Measurements from ENCODE around the gene FLT3LG.
"Not testable (repeated sequence)": the region's sequence is repeated elsewhere in the genome, so short reads cannot be mapped to it uniquely, and the experiment has no call there.

FLT3LG gene

DNA sequence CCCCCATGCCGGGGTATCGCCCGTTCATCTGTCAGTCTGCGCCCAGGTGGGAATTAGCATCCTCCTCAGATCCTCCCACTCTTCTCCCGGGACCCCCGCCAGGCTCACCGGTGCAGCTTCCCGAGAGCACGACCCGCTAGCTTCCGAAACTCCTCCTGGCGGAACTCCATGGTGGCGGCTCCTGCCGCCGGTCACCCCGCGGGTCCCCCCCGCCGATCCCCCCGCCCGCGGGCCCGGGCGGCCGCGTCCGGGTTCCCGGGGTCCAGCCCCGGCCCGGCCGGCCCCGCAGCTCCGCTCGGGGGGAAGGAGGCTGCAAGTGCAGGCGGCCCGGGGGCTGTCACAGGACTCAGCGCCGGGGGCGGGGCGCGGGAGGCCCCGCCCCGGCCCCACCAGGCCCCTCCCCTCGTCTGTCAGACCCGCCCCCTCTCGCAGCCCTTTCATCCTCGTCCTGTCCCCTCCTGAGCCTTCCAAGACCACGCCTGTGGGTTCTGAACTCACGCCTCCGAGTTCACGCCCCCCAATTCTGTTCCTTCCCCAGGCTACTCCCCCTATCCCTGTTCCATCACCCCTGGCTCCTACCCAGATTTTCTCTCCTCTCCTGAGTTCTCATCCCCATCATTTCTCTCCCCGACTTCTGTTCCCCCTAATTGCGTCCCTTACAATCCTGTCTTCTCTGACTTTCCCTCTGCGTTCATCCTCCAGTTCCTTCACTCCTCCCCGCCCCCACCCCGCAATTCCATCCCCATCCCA lies 32.6 kb upstream of the FLT3LG start, which contains the start of gene SLC17A7:
SLC17A7 (minus strand) TSS at position 318 of the 750 bp plus-strand sequence; CDS start at position 170, 148 bp downstream.
- no peak for DNase-seq

DNA sequence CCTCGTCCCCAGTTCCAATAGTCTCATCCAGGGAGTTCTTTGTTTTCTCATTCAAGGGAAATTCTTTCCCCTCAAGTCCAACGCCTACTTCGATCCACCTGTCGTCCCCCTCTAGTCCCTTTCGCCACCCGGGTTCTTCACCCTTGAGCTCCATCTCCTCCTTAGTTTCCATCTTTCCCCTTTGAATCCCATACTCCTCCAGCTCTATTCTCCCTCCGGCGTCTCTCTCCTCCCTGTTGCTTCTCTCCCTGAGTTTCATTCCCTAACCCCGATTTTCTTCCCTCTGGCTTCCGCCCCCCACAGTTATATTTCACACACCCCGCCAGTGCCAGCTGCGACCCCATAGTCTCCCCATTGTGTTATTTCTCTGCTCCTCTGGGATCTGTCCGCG lies 32.1 kb upstream of the FLT3LG start:
- DNase-seq = no peak

DNA sequence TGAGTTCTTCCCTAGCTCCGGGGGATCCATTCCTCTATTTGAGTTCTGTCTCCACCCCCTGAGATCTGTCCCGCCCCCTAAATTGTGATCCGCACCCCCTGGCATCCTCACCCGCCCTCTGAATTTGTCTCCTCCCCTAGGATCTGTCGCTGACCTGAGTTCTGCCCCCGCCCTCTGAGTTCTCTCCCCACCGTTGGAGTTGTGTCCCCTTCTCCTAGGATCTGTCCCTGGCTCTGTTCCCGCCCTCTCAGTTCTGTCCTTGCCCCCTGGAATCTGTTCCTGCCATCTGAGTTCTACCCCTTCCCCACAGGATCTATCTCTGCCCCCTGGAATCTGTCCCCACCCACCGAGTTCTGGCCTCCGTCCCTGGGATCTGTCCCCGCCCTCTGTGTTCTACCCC lies 31.7 kb upstream of the FLT3LG start:
- DNase-seq = no peak

DNA sequence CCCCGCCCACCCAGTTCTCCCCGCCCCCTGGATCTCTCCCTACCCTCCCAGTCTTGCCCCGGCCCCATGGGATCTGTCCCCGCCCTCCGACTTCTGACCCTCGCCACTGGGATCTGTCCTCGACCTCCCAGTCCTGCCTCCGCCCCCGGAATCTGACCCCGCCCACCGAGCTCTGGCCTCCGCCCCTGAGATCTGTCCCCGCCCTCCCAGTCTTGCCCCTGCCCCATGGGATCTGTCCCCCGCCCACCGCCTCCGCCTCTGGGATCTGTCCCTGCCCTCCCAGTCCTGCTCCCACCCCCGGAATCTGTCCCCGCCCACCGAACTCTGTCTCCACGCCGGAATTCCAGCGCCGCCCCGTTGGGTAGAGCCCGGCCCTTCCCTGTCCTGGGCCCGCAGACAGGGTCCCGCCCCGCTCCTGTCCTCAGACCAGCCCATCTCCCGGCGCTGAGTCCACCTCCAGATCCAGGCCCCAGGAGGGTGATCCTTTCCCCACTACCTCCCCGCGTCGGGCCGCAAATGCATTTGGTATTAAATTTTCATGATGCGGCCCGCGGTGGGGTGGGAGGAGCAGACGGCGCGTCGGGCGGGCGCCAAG lies 31.1 kb upstream of the FLT3LG start:
- no peak for DNase-seq

DNA sequence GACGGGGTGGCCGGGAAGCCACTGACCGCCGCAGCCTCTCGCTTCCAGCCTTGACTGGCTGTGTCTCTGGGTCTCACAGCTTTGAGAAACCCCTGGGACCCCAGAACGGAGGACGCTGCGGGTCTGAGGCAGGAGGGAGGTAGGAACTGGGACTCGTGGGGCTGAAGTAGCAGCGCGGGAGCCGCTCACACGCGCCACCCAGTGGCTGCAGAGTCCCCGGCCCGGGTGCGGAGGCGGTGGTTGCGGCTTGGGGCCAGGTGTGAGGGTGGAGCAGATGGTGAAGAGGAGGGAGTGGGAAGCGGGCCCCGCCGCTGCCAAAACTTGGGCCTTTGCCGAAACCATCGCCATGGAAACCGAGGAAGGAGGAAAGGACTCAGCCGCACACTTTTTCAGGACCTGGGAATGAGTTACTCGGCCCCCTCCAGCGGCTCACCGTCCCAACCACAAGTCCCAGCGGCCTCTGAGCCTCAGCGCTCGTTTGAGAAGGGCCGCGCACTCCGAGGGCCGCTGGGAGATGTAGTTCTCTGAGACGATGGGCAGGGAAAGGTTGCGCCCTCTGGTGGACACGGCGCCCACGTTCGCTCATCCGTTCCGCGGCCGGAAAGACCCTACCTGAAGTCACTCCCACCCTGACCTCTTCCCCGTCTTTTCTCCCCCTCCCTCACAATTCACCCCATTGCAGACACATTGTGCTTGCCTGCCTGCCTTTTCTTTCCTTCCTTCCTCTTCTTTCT lies 30.5 kb upstream of the FLT3LG start:
- DNase-seq = peak; percentile 84

DNA sequence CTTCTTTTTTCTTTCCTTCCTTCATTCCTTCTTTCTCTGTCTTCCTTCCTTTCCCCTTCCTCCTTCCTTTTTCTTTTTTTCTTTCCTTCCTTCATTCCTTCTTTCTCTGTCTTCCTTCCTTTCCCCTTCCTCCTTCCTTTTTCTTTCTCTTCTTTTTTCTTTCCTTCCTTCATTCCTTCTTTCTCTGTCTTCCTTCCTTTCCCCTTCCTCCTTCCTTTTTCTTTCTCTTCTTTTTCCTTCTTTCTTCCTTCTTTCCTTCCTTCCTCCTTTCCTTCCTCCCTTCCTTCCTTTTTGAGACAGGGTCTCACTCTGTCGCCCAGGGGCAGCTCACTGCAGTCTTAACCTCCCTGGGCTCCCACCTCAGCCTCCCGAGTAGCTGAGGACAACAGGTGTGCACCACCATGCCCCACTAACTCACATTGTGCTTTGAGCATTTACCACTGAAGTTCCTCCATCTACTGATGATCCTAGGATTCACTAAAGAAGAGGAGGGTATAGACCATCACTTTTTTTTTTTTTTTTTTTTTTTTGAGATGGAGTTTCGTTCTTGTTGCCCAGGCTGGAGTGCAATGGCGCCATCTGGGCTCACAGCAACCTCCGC lies 29.8 kb upstream of the FLT3LG start:
- not testable (repeated sequence) for DNase-seq

DNA sequence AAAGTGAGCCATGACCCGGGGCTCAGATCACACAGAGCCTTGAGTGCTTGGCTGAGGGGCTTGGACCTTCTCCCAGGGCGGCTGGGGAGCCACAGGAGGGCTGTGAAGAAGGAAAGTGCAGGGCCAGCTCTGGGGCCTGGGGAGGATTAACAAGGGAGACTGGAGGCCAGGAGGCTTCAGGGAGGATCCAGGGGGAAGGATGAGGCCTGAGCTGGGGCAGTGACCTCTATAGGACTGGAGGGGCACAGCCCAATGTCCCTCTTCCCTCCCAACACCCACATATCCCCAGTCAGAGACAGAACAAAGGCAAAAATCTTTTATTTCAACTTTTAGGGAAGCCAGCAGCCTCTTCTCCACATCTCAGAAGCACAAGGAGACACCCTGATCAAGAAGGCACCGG lies 28.0 kb upstream of the FLT3LG start:
- no peak for DNase-seq

DNA sequence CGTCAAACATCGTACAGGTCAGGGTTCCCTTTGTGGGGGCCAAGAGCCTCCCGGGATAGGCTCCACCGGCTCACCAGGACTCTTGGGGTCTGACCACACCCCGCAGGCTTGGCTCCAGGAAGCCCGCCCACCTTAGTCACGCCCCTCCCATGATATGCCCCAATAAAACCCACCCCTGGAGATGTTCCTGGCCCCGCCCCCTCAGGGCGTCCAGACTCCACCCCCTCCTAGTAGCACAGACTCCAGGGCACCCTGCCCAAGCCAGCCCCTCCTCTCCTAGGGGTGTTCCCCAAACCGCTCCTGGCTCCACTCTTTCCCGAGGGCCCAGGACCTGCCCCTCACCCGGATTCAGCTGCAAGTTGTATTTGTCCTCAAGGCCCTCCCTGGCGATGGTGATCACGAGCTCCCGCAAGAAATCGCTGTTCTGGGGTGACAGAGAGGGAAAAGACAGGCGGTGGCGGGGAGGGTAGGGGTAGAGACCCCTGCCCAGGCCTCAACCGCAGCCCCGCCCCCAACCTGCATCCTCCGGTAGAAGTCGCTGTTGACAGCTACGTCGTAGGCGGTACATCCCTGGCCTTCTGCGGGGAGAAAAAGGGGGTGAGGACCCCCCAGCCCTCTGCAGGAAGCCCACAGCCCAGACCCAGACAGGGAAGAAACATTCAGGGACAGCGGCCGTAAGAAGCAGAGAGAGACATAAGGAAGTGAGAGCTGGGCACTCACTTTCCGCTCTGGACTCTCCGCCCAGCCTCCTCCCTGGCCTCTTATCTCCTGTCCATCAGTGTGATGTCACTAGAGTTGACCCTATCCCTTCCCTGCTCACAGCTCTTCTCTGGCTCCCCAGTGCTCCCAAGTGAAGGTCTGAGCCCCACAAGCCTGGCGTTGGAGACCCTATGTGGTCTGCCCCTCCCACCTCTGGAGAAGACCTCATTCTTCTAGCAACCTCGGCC lies 26.3 kb upstream of the FLT3LG start:
- DNase-seq = no peak

DNA sequence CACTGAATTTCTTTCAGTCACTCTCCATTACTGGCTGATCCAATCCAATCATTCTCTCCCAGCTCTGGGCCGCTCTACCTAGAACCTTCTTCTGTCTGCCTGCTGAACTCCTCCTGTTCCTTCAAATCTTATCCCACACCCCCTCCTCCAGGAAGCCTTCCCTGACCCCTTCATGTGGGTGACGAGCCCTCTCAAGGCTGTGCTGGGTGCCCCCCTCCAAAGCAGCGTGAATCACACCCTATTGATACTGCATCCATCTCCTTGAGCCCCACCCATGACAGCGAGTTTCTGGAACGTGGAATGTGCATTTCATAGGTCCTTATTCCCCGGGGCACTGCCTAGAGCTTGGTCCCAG lies 25.6 kb upstream of the FLT3LG start:
- no peak for DNase-seq

DNA sequence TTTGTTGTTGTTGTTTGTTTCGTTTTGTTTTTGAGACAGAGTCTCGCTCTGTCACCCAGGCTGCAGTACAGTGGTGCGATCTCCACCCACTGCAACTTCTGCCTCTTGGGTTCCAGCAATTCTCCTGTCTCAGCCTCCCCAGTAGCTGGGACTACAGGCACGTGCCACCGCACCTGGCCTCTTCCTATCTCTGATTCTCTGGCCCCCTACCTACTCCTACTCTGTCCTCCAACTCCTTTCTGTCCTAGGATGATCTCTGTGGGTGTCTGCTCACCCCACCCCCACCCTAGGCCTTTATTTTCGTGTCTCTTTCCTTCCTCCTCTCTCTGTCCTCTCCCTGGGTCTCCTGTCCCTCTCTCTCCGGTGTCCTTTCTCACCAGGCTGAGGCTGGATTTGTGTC lies 23.6 kb upstream of the FLT3LG start:
- no peak for DNase-seq

DNA sequence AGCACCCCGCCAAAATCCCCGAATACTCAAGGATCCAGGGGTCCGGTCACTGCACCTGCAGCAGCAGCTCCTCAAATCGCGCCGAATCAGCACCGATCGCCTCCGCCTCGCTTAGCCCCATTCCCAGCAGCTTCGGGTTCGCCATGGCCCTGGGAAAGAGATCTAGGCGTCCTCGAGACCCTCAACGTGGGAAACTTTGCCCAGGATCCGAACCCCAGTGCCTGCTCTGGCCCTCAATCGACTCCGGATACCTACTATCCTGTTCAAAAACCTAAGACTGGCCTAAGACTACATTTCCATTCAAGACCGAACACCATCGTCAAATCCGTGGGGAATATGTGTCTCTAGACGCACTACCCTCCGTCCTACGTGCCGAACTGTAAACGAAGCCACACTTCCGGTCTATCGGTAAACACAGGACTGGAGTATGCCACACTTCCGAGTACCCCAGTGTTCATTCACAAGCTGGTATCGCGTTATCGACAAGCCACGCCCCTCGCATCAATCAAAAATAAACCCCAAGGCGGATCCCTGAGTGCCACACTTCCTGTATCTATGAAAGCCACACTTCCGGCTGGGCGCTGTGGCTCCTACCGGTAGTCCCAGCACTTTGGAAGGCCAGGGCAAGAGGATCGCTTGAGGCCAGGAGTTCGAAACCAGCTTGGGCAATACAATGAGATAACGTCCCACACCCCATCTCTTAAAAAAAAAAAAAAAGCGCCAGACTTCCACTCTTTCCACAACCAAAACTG lies 22.4 kb upstream of the FLT3LG start, which contains the start of gene PIH1D1:
PIH1D1 (minus strand) TSS at position 385 of the 752 bp plus-strand sequence; CDS start at position 145, 240 bp downstream.
- peak; percentile 96 for DNase-seq

DNA sequence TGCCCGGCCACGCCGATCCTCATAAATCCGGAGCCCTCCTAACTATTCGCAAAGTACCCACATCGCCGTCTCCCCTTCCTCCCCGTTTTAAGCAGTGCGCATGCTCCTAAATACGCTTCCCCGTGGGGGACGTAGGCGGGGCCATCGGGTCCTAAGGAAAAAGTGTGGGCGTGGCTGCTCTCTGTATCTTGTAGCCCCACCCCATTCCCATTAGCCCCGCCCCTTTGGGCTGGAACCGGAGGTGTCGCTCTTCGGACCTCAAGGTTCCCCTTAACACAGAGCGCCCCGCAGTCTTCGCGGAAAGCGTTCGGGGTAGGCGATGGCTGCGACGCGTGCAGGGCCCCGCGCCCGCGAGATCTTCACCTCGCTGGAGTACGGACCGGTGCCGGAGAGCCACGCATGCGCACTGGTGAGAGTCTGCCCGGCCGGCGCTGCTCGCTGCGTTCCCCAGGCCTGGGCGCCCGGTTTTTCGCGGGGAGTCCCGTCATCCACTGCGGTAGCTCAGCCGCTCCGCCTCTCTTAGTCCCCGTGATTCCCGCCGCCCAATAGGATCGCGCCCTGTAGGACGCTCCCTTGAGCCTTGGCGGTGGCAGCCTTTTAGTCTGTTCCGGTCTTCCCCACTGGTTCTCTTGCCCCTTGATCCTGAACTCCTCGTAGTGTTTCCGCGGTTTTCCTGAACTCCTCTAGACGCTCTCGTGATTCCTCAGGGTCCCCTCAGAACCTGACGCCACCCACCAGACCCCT lies 20.8 kb upstream of the FLT3LG start, which contains the start of gene ALDH16A1:
ALDH16A1 (plus strand) TSS at position 213 of the 744 bp plus-strand sequence; CDS start at position 320, 107 bp downstream.
- peak; percentile 92 for DNase-seq

DNA sequence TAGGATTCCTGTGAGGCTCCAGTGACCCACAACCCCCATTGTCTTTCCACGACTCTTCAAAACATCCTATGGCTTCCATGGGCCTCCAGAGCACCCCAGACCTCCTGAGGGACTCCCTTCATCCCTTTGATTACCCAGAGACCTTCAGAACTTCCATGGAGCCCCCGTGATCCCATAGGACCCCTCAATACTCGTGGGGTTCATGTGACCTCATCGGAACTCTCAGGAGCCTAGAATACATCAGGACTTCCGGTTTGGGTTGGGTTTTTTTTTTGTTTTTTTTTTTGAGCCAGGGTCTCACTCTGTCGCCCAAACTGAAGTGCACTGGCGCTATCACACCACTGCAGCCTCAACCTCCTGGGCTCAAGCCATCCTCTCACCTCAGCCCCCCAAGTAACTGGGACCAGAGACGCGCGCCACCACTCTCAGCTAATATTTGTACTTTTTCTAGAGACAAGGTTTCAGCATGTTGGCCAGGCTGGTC lies 20.2 kb upstream of the FLT3LG start:
- DNase-seq = no peak

DNA sequence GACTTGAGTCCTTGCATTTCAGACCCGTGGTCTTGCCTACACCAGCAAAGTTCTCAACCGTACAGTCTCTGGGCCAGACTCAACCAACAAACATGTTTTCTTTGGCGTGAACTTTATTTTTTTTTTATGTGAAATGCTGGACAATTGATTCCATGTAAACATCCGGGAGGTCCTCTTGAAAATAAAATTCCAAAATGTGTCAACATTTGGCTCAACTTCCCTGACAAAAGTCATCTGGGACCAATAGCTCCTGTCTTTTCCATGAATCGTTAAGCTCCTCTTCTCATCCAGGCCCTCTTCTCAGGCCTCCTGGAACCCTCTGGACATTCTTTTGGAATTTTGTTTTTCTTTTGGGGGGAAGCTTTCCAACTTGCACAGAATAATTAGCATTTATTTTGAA lies 18.2 kb upstream of the FLT3LG start:
- no peak for DNase-seq

DNA sequence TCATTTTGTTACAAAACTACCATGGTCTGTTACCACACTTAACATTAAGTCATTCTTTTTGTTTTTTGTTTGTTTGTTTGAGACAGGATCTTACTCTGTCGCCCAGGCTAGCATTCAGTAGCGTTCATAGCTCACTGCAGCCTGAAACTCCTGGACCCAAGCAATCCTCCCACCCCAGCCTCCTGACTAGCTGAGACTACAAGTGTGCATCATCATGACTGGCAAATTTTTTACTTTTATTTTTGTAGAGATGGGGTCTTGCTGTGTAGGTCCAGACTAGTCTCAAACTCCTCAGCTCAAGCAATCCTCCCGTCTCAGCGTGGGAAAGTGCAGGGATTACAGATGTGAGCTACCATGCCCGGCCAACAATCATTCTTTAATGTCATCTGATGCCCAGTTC lies 17.7 kb upstream of the FLT3LG start:
- DNase-seq = no peak

DNA sequence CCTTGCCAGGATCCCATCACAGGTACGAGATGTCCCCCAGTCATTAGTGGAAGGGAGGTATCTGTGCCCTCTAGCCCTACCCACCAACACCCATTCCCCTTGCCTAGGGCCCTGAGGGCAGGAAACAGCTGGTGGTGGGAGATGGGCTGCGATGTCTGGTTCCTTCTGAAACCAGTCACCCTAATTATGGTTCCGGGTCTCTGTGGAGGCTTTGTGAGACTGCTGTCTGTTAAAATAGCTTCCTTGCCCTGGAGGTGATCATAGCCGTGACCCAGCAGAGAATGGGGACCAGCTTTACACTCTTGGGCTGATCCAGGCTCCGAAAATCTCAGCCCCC lies 15.5 kb upstream of the FLT3LG start:
- DNase-seq = no peak

DNA sequence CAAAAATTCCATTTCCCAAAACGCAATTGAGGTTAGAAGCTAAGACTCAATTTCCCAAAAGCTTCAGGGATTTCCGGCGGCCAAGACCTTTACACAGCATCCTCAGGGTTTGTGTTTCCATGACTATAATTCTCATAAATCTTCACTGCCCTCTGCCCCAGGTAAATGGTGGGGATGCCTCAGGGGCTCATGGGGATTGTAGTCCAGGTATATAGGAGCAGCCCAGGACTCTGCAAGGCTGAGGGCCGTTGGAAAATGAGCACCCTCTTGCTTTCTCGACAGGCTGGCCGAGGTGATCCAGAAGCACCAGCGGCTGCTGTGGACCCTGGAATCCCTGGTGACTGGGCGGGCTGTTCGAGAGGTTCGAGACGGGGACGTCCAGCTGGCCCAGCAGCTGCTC lies 14.6 kb upstream of the FLT3LG start:
- DNase-seq = no peak

DNA sequence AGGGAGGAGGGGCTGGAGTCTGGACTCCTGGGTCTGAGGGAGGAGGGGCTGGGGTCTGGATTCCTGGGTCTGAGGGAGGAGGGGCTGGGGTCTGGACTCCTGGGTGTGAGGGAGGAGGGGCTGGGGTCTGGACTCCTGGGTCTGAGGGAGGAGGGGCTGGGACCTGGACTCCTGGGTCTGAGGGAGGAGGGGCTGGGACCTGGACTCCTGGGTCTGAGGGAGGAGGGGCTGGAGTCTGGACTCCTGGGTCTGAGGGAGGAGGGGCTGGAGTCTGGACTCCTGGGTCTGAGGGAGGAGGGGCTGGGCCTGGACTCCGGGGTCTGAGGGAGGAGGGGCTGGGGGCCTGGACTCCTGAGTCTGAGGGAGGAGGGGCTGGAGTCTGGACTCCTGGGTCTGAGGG lies 12.9 kb upstream of the FLT3LG start:
- not testable (repeated sequence) for DNase-seq

DNA sequence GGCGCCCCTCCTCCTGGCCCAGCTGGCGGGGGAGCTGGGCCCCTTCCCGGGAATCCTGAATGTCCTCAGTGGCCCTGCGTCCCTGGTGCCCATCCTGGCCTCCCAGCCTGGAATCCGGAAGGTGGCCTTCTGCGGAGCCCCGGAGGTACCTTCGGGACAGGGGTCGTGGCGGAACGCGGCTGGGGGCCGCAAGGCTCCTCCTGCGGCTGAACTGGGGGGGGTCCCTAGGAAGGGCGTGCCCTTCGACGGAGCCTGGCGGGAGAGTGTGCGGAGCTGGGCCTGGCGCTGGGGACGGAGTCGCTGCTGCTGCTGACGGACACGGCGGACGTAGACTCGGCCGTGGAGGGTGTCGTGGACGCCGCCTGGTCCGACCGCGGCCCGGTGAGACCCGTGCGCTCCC lies 12.4 kb upstream of the FLT3LG start:
- DNase-seq = no peak

DNA sequence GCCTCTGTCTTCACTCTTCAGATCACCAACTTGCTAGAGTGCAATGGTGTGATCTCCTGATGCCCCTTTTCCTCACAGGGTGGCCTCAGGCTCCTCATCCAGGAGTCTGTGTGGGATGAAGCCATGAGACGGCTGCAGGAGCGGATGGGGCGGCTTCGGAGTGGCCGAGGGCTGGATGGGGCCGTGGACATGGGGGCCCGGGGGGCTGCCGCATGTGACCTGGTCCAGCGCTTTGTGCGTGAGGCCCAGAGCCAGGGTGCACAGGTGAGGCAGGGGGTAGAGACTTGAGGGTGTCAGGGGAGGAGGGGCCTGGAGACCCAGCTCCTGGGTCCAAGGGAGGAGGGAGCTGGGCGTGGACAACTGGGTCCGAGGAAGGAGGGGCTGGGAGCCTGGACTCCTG lies 11.5 kb upstream of the FLT3LG start:
- DNase-seq = no peak

All from NCI-H2081 treated with DMSO at 0.1 percent for 48 hours (cell line).